Hepatic stellate cell (primary cell): ENCODE data around the gene PPP1R13B.
A peak's percentile ranks its signal among the peaks of the same experiment; 100 is the strongest.

Experiments
- DNase-seq: peaks from one replicate; pipeline ENCODE4 v3.0.0; 2011; ENCODE audit warnings: low spot score

The PPP1R13B gene

GRCh38 chr14:103881268-103882201, 34.2 kb upstream of the PPP1R13B start:
- DNase-seq: no peak

- DNase-seq: peak; percentile 85
Observed at GRCh38 chr14:103880348-103881267, 33.2 kb upstream of the PPP1R13B start.

- no peak for DNase-seq
Observed at GRCh38 chr14:103879570-103880347, 32.4 kb upstream of the PPP1R13B start.

- DNase-seq: no peak
Observed at GRCh38 chr14:103879118-103879569, 31.8 kb upstream of the PPP1R13B start.

- DNase-seq: no peak
Observed at GRCh38 chr14:103878180-103878579, 30.8 kb upstream of the PPP1R13B start.

- DNase-seq: no peak
Observed at GRCh38 chr14:103875010-103875409, 27.6 kb upstream of the PPP1R13B start.

- no peak for DNase-seq
Observed at GRCh38 chr14:103872481-103873113, 25.2 kb upstream of the PPP1R13B start.

GRCh38 chr14:103871596-103872480, 24.5 kb upstream of the PPP1R13B start:
- DNase-seq: no peak

- no peak for DNase-seq
Observed at GRCh38 chr14:103870891-103871595, 23.7 kb upstream of the PPP1R13B start.

- DNase-seq: no peak
Observed at GRCh38 chr14:103870144-103870876, 22.9 kb upstream of the PPP1R13B start.

GRCh38 chr14:103869406-103870143, 22.2 kb upstream of the PPP1R13B start:
- DNase-seq: no peak

- no peak for DNase-seq
Observed at GRCh38 chr14:103868242-103868897, 21.0 kb upstream of the PPP1R13B start.

- no peak for DNase-seq
Observed at GRCh38 chr14:103867523-103867953, 20.2 kb upstream of the PPP1R13B start.

GRCh38 chr14:103867020-103867419, 19.6 kb upstream of the PPP1R13B start:
- no peak for DNase-seq

- DNase-seq: no peak
Observed at GRCh38 chr14:103863245-103863644, 15.9 kb upstream of the PPP1R13B start.

GRCh38 chr14:103862393-103862782, 15.0 kb upstream of the PPP1R13B start:
- no peak for DNase-seq
